Large intestine (tissue), 3 donors: Measurements from ENCODE around the gene CTNNA1. TPM values are rescaled to one million over a fixed set of nuclear protein-coding genes. Genes with fewer than 3 reads are reported as not detected.

Experiments used
- DNase-seq, 2 donors: peaks; one replicate each; pipeline versions ENCODE4 v3.0.0 to v3.0.0-alpha.2; 2013
- H3K27ac ChIP-seq: one replicate; pipeline ENCODE4 v1.5.1; 2013; ENCODE audit warnings: low read length
- H3K27me3 ChIP-seq: 2 replicates; pipeline ENCODE4 v1.6.1; 2013; ENCODE audit warnings: low read length; ENCODE audit not compliant: control insufficient read depth, insufficient read depth
- H3K36me3 ChIP-seq: 2 replicates; pipeline ENCODE4 v1.6.1; 2013; ENCODE audit warnings: low read length; ENCODE audit not compliant: control insufficient read depth, insufficient read depth
- H3K4me1 ChIP-seq: one replicate; pipeline ENCODE4 v1.6.1; 2013; ENCODE audit warnings: low read length; ENCODE audit not compliant: control insufficient read depth, insufficient read depth
- H3K4me3 ChIP-seq: one replicate; pipeline ENCODE4 v1.5.1; 2013; ENCODE audit warnings: low read length
- H3K9me3 ChIP-seq: one replicate; pipeline ENCODE4 v1.6.1; 2013; ENCODE audit warnings: mild to moderate bottlenecking, low read depth, low read length, moderate library complexity; ENCODE audit not compliant: control insufficient read depth
- WGBS: methylation state at CpG from one replicate; pipeline ENCODE4 v1.1.5; 2013; ENCODE audit warnings: low lambda C conversion rate; ENCODE audit not compliant: insufficient coverage; 5-methylcytosine and 5-hydroxymethylcytosine counted together
- polyA plus RNA-seq: library from polyadenylated mRNA; unstranded; fragments of 120-200 nt; gene quantifications from one replicate; pipeline ENCODE4 v1.2.1, GENCODE V29; 2013

CTNNA1 gene
- polyA plus RNA-seq, 1 donor, result 287 TPM

DNA sequence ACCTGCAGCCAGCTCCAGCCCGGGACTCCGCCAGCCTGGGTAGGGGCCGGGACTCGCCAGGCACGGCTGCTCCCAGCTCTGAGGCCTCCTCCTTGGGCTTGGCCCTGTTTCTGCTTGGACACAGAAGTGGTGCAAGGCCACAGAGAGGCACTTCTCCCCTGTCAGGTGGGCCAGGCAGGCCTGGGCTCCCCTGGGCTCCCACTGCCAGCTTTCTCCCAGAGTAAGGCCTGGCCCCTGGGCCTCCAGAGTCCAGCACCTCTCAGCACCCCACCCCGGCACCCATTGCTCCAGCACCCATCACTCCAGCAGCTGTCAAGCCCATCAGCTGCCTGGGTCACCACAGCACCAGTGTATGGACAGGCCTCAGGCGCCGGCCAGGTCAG is 193.0 kb downstream of the CTNNA1 start:
- no peak for DNase-seq
- WGBS, result no CpG with 5 or more reads among the region's 8 CpGs
- Histone ChIP-seq H3K9me3 (no peaks in the 10 kb centered on the region), H3K4me3 (no peak overlapping the region), H3K4me1 (no peaks in the 10 kb centered on the region), H3K27me3 (no peaks in the 10 kb centered on the region), H3K36me3 (peaks cover 41% of the 10 kb centered on the region), H3K27ac (no peak overlapping the region)

DNA sequence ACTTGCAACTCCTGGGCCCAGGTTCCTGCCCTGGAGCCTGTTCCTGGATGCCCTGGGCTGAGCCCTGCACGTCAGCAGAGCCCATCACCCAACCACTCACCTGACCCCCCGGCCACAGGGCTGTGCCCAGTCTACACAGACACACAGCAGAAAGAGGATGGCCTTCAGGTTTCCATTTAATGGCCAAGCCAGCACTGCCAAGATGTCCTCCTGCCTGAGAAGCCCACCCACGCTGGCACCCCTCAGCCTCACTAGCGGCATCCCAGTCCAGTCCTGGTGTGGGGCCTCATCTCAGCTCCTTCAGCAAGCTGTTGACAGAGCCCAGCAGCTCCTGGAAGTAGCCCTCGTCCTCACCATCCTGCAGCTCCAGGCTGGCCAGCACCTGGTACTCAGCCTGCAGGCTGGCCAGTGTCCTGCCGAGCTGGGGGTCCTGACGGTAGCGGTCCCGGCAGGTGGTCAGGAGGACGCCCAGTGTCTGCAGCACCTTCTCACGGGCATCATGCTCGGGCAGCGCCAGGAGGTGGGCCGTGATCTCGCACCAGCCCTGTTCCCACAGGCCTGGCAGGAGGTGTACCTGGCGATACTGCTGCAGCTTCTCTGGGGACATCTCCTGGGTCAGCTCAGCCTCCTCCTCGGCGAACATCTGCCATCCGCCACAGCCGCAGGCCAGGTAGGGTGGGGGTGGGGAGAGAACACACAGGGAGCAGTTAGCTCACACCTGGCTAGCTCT is 193.8 kb downstream of the CTNNA1 start:
- no CpG with 5 or more reads among the region's 20 CpGs for WGBS
- Histone ChIP-seq H3K36me3 (peaks cover 43% of the 10 kb centered on the region), H3K27ac (no peak overlapping the region), H3K9me3 (no peaks in the 10 kb centered on the region), H3K4me3 (no peak overlapping the region), H3K4me1 (no peaks in the 10 kb centered on the region), H3K27me3 (no peaks in the 10 kb centered on the region)
- no peak for DNase-seq

DNA sequence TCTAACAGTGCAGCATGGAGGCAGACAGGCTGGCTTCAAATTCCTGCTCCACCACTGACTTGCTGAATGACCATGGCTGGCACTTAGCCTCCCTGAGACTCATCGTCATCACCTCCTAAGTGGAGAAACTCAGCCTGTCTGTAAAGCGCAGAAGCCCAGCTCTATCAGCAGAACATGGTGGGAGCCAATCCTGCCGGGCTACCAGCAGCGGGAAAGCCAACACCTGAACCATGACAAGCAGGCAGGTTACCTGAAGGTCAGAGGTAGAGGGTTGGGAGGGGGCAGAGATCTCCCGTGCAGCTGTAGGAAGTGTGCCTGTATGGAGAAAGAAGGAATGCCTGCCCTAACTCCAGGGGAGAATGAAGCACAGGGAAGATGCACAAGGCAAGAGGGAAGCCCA is 194.6 kb downstream of the CTNNA1 start:
- no peak overlapping the region for H3K4me3 ChIP-seq
- no CpG with 5 or more reads among the region's 5 CpGs for WGBS
- no peaks in the 10 kb centered on the region for H3K9me3 ChIP-seq
- peaks cover 4% of the 10 kb centered on the region for H3K4me1 ChIP-seq
- DNase-seq, result no peak
- no peak overlapping the region for H3K27ac ChIP-seq
- no peaks in the 10 kb centered on the region for H3K27me3 ChIP-seq
- peaks cover 43% of the 10 kb centered on the region for H3K36me3 ChIP-seq

DNA sequence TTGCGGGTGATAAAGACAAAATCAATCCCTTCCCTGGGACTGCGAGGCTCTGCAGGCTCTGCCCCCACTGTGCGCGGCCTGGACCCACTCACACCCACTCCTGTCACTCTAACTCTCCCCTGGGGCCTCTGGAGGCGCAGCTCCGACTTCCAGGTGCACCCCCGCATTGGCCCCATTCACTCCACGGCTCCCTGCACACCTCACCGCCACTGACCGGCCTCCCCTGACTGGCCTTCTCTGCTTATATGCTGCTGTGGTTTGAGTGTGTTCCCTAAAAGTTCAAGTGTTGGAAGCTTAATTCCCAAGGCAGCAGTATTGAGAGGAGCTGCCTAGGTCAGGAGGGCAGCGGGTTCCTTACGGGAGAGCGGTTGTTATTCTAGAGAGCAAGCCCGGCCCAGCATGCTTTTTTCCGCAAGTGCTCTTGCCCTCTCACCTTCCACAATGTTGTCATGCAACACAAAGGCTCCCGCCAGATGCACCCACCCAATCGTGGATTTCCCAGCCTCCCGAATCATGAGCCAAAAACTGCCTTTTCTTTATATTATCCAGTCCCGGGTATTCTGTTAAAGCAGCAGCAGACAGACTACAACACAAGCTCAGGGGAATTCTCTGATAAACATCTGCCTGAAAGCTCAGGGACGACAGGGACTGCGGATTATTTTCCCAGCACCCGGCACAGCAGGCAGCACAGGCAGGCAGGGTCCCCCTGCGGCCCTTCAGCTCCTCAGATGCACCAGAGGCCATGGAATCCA is 195.4 kb downstream of the CTNNA1 start:
- Histone ChIP-seq H3K4me1 (peaks cover 13% of the 10 kb centered on the region), H3K36me3 (peaks cover 40% of the 10 kb centered on the region), H3K27me3 (no peaks in the 10 kb centered on the region), H3K27ac (no peak overlapping the region), H3K9me3 (no peaks in the 10 kb centered on the region), H3K4me3 (no peak overlapping the region)
- WGBS, result 100% methylated on average over 1 of the region's 23 CpGs
- DNase-seq, result no peak

DNA sequence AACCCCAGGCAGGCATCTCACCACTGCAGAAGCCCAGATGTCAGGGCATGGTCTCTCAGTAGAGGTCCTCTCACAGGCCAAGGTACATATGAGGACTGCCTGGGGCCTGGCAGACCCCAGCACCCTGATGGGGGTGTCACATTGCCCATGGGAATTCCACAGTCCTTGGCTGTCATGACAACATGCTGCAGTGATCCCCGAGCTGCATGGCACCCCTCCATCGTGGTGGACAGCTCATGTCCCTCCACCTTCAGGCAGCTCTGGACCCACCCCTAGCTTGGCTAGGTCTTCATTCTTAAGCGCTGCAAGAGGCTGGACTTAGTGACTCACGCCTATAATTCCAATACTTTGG is 196.0 kb downstream of the CTNNA1 start:
- Histone ChIP-seq H3K27me3 (no peaks in the 10 kb centered on the region), H3K4me1 (peaks cover 19% of the 10 kb centered on the region), H3K27ac (no peak overlapping the region), H3K4me3 (no peak overlapping the region), H3K9me3 (no peaks in the 10 kb centered on the region), H3K36me3 (peaks cover 40% of the 10 kb centered on the region)
- no peak for DNase-seq
- WGBS, result no CpG with 5 or more reads among the region's 4 CpGs

DNA sequence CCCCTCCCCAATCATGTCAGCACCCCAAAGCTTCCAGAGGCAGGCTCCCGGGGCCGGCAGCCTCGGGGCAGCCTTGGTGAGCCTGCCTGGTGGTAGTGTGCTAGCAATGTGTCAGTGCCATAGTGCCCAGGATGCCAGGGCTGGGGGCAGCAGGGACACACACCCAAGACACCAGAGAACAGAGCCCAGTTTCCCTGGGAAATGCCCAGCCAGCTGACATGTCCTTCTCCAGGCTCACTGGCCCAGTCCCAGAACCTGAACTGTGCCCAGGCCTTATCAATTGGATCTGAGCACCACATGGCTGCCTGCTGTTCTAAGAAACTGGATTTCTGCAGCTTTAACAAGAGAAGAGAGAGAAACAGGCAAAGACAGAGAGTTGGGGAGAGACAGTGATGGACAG is 196.8 kb downstream of the CTNNA1 start:
- DNase-seq, result no peak
- H3K27me3 ChIP-seq, result no peaks in the 10 kb centered on the region
- peaks cover 37% of the 10 kb centered on the region for H3K36me3 ChIP-seq
- no peak overlapping the region for H3K27ac ChIP-seq
- no peak overlapping the region for H3K4me3 ChIP-seq
- peaks cover 27% of the 10 kb centered on the region for H3K4me1 ChIP-seq
- no CpG with 5 or more reads among the region's 3 CpGs for WGBS
- no peaks in the 10 kb centered on the region for H3K9me3 ChIP-seq

DNA sequence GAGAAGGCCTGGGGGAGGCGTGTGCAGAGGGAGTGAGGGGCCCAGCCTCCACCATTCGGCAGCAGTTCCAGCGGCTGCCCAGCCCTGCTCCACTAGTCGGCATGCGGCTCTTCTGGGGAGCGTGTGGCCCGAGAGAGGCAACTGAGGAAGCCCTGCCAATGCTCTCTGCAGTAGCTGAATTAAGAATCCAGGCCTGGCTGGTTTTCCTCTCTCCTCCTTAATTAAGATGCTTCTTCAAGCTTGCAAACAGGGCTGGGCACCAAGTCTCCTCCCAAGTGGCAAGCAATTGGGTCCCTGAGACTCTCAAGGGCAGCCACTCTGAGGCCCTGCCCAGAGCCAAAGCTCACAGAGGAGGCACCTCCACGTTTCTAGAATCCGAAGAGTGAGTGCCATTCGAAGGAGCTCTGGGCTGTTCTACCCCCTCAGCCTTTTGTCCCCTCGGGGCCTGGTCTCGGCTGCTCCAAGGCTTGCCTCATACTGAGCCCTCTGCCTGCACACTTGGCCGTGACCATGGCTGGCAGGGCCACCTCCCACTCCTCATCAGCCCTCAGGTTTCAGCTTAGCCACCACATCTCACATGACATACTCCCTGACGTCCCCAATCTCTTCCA is 197.3 kb downstream of the CTNNA1 start:
- no peak for DNase-seq
- Histone ChIP-seq H3K27me3 (no peaks in the 10 kb centered on the region), H3K4me1 (peaks cover 32% of the 10 kb centered on the region), H3K4me3 (no peak overlapping the region), H3K27ac (no peak overlapping the region), H3K9me3 (no peaks in the 10 kb centered on the region), H3K36me3 (peaks cover 36% of the 10 kb centered on the region)
- no CpG with 5 or more reads among the region's 14 CpGs for WGBS

DNA sequence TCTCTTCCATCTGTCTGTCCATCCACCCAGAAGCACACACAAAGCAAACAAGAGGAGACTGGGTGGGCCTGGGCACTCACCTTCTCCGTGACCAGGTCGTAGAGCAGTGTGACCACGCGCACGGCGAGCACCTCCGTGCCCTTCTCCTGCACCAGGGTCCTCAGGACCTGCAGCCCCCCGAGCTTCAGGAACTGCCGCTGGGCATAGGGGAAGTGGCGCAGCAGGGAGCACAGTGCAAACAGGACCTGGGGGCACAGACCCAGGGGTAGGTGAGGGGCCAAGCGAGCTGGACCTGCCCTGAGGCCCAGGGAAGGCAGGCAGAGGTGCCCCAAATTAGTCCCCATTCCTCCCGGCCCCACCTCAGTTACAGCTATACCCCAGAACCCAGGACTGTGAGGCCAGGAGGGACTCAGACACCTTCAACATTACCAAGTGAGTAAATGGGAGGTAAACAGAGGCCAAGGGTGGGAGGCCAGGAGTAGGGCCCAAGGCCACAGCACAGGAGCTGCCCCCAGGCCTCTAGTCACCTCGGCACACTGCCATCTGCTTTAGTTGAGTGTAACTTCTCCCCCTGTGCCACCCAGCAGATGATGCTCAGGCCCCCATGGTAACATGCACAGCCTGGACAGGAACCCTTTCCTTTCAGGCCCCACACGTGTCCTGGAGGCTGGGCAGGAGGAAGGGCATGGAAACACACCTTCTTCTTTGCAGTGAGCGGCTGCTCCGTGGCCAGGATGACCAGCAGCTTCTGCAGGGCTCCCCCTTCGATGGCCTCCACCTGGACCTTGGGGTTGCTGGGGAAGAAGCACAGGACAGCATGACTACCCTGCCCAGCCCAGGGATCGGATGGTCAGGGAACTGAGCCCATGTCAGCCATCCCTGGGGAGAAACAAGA is 198.1 kb downstream of the CTNNA1 start:
- WGBS, result no CpG with 5 or more reads among the region's 18 CpGs
- no peaks in the 10 kb centered on the region for H3K9me3 ChIP-seq
- H3K4me3 ChIP-seq, result no peak overlapping the region
- no peak overlapping the region for H3K27ac ChIP-seq
- peaks cover 36% of the 10 kb centered on the region for H3K4me1 ChIP-seq
- no peak for DNase-seq
- H3K27me3 ChIP-seq, result no peaks in the 10 kb centered on the region
- H3K36me3 ChIP-seq, result peaks cover 29% of the 10 kb centered on the region

DNA sequence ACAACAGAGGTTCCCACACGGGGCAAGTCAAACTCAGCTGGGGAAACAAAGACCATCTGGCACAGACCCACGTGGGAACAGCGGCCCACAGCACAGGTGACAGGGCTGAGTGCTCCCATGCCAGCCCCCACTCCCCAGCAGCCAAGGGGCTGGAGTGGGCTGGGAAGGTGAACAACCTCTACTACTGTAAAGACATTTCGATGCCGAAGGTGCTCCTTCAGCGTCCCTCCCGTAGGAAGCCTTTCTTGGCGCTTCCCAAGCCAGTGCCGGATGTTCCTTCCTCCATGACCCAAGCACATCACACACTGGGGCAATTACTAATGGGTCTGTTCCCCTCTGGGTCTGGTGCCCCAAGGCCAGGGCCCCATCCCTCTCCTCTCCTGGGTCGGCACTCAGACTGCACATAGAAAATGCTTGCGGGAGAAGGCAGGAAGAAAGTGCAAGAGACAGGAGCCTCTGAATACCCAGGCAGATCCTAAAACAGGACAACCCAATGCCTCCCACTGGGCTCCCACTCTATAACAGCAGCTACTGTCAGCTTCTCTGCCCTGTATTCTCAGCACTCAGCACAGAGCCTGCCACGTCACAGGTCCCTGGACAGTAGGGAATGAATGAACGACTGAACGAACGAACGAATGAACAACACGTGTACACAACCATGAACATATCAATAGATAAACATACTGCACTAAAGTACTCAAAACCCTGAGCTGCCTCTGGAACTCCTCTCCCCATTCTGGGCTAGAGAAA is 198.9 kb downstream of the CTNNA1 start:
- no CpG with 5 or more reads among the region's 17 CpGs for WGBS
- H3K27ac ChIP-seq, result no peak overlapping the region

More for the DNA sequence above, 198.9 kb downstream of the CTNNA1 start:
- Histone ChIP-seq H3K4me1 (peaks cover 36% of the 10 kb centered on the region), H3K4me3 (no peak overlapping the region), H3K9me3 (no peaks in the 10 kb centered on the region), H3K27me3 (no peaks in the 10 kb centered on the region), H3K36me3 (peaks cover 20% of the 10 kb centered on the region)
- no peak for DNase-seq
